ENCODE measurements around the gene FGF3.

FGF3 gene

GRCh38 chr11:69803022-69803421 is 16.2 kb downstream of the FGF3 start:
- DNase-seq (ENCODE audit: low spot score): no peak

- DNase-seq (ENCODE audit: low spot score): no peak
These were observed 16.6 kb downstream of the FGF3 start for GRCh38 chr11:69802590-69802989.

- DNase-seq (ENCODE audit: low spot score): peak; percentile 11
These were observed 17.5 kb downstream of the FGF3 start for GRCh38 chr11:69801513-69802335.

- no peak for DNase-seq (ENCODE audit: low spot score)
These were observed 18.9 kb downstream of the FGF3 start for GRCh38 chr11:69800278-69800677.

GRCh38 chr11:69799582-69799981 is 19.6 kb downstream of the FGF3 start:
- peak; percentile 18 for DNase-seq (ENCODE audit: low spot score)

GRCh38 chr11:69799097-69799496 is 20.1 kb downstream of the FGF3 start:
- DNase-seq (ENCODE audit: low spot score): no peak

- DNase-seq (ENCODE audit: low spot score): no peak
These were observed 21.3 kb downstream of the FGF3 start for GRCh38 chr11:69797737-69798528.

GRCh38 chr11:69797156-69797555 is 22.1 kb downstream of the FGF3 start:
- DNase-seq (ENCODE audit: low spot score): no peak

GRCh38 chr11:69796063-69796462 is 23.2 kb downstream of the FGF3 start:
- no peak for DNase-seq (ENCODE audit: low spot score)

- no peak for DNase-seq (ENCODE audit: low spot score)
These were observed 27.7 kb downstream of the FGF3 start for GRCh38 chr11:69791276-69792180.

- DNase-seq (ENCODE audit: low spot score): no peak
These were observed 30.3 kb downstream of the FGF3 start for GRCh38 chr11:69788956-69789355.

- DNase-seq (ENCODE audit: low spot score): no peak
These were observed 31.3 kb downstream of the FGF3 start for GRCh38 chr11:69787906-69788305.

- no peak for DNase-seq (ENCODE audit: low spot score)
These were observed 31.8 kb downstream of the FGF3 start for GRCh38 chr11:69787457-69787856.

- DNase-seq (ENCODE audit: low spot score): no peak
These were observed 38.0 kb downstream of the FGF3 start for GRCh38 chr11:69781241-69781640.

- no peak for DNase-seq (ENCODE audit: low spot score)
These were observed 40.8 kb downstream of the FGF3 start for GRCh38 chr11:69778373-69778772.

- no peak for DNase-seq (ENCODE audit: low spot score)
These were observed 44.0 kb downstream of the FGF3 start, which contains the start of gene FGF4 for GRCh38 chr11:69775163-69775755. TSS of gene FGF4 (minus strand) at chr11:69775341. CDS start at chr11:69775084, 257 bp downstream.

GRCh38 chr11:69774354-69775162 is 44.7 kb downstream of the FGF3 start:
- no peak for DNase-seq (ENCODE audit: low spot score)

GRCh38 chr11:69773626-69774353 is 45.4 kb downstream of the FGF3 start:
- no peak for DNase-seq (ENCODE audit: low spot score)

- no peak for DNase-seq (ENCODE audit: low spot score)
These were observed 47.8 kb downstream of the FGF3 start for GRCh38 chr11:69771466-69771865.

GRCh38 chr11:69770540-69770939 is 48.7 kb downstream of the FGF3 start:
- no peak for DNase-seq (ENCODE audit: low spot score)

Measured in activated CD4-positive, alpha-beta T cell treated with anti-CD3 and anti-CD28 coated beads, Interleukin-2, Interleukin-4, amounts not matched to agents 100 ng/mL and 50 ng/mL, durations not matched to agents 16 hours and 8 hours (primary cell).